Cerebellar nuclear complex (tissue), 1 donor: ENCODE results near the gene BCL2L11.

Experiments
- DNase-seq, 2 experiments: peaks; one replicate each; lab custom pipeline; 2025; lab: John Stamatoyannopoulos, UW

The BCL2L11 gene

GRCh38 chr2:111117598-111118480, 2.9 kb upstream of the BCL2L11 start:
- DNase-seq = no peak

GRCh38 chr2:111118481-111118980, 2.2 kb upstream of the BCL2L11 start:
- DNase-seq = no peak

GRCh38 chr2:111118981-111119821, 1.5 kb upstream of the BCL2L11 start:
- DNase-seq = no peak

- no peak for DNase-seq
Measured at GRCh38 chr2:111119822-111120252, 877 bp upstream of the BCL2L11 start.

GRCh38 chr2:111121028-111121827, 514 bp downstream of the BCL2L11 start:
- no peak for DNase-seq

GRCh38 chr2:111121828-111122630, 1.3 kb downstream of the BCL2L11 start:
- DNase-seq = no peak

GRCh38 chr2:111122631-111123421, 2.1 kb downstream of the BCL2L11 start:
- no peak for DNase-seq

GRCh38 chr2:111123751-111124150, 3.0 kb downstream of the BCL2L11 start:
- no peak for DNase-seq

GRCh38 chr2:111126581-111126980, 5.9 kb downstream of the BCL2L11 start:
- DNase-seq = no peak

GRCh38 chr2:111127351-111127750, 6.6 kb downstream of the BCL2L11 start:
- DNase-seq = no peak

GRCh38 chr2:111128096-111128495, 7.4 kb downstream of the BCL2L11 start:
- no peak for DNase-seq

GRCh38 chr2:111133603-111134002, 12.9 kb downstream of the BCL2L11 start:
- DNase-seq = no peak

- no peak for DNase-seq
Measured at GRCh38 chr2:111134055-111134454, 13.3 kb downstream of the BCL2L11 start.

- DNase-seq = no peak
Measured at GRCh38 chr2:111135237-111135909, 14.7 kb downstream of the BCL2L11 start.

- no peak for DNase-seq
Measured at GRCh38 chr2:111135910-111136297, 15.2 kb downstream of the BCL2L11 start.

GRCh38 chr2:111138839-111139238, 18.1 kb downstream of the BCL2L11 start:
- no peak for DNase-seq

- DNase-seq = no peak
Measured at GRCh38 chr2:111139637-111140317, 19.1 kb downstream of the BCL2L11 start.

- no peak for DNase-seq
Measured at GRCh38 chr2:111140815-111141214, 20.1 kb downstream of the BCL2L11 start.

GRCh38 chr2:111142101-111142500, 21.4 kb downstream of the BCL2L11 start:
- DNase-seq = no peak
